ENCODE measurements around the gene NELFA. TPM values are rescaled to one million over a fixed set of nuclear protein-coding genes. Genes with fewer than 3 reads are reported as not detected.

The NELFA gene
- total RNA-seq, 1 experiment from 2014 or later: 22.6 TPM

- H3K27ac ChIP-seq (ENCODE audit: low read length): no peak overlapping the region
- H3K4me3 ChIP-seq (ENCODE audit: low read length): no peak overlapping the region
- H3K9me3 ChIP-seq (ENCODE audit: low read length): no peaks in the 10 kb centered on the region
- peaks cover 22% of the 10 kb centered on the region for H3K79me2 ChIP-seq (ENCODE audit: low read length)
- H3K9ac ChIP-seq (ENCODE audit: low read length): no peak overlapping the region
- no peak overlapping the region for H2AFZ ChIP-seq (ENCODE audit: low read length)
- no peak for DNase-seq
- no peak overlapping the region for H3K4me2 ChIP-seq (ENCODE audit: low read depth, low read length, poor library complexity, severe bottlenecking)
- H3K36me3 ChIP-seq (ENCODE audit: insufficient read depth, low read length): peaks cover 38% of the 10 kb centered on the region
- no peaks in the 10 kb centered on the region for H4K20me1 ChIP-seq (ENCODE audit: insufficient read depth, low read depth, low read length)
- H3K9me2 ChIP-seq (replicated peaks; ENCODE audit: insufficient read depth, low read length): no peaks in the 10 kb centered on the region
- H3K4me1 ChIP-seq (ENCODE audit: low read length): no peaks in the 10 kb centered on the region
- H3K27me3 ChIP-seq (ENCODE audit: low read length): no peaks in the 10 kb centered on the region
Measured at GRCh38 chr4:1945124-1945895, 63.5 kb downstream of the NELFA start.

- H3K4me3 ChIP-seq (ENCODE audit: low read length): no peak overlapping the region
- H3K4me1 ChIP-seq (ENCODE audit: low read length): no peaks in the 10 kb centered on the region
- no peaks in the 10 kb centered on the region for H3K9me2 ChIP-seq (replicated peaks; ENCODE audit: insufficient read depth, low read length)
- H3K27me3 ChIP-seq (ENCODE audit: low read length): no peaks in the 10 kb centered on the region
- no peak for DNase-seq
- H4K20me1 ChIP-seq (ENCODE audit: insufficient read depth, low read depth, low read length): no peaks in the 10 kb centered on the region
- H3K27ac ChIP-seq (ENCODE audit: low read length): no peak overlapping the region
- H2AFZ ChIP-seq (ENCODE audit: low read length): no peak overlapping the region
- peaks cover 22% of the 10 kb centered on the region for H3K79me2 ChIP-seq (ENCODE audit: low read length)
- no peak overlapping the region for H3K9ac ChIP-seq (ENCODE audit: low read length)
- H3K4me2 ChIP-seq (ENCODE audit: low read depth, low read length, poor library complexity, severe bottlenecking): no peak overlapping the region
- no peaks in the 10 kb centered on the region for H3K9me3 ChIP-seq (ENCODE audit: low read length)
- H3K36me3 ChIP-seq (ENCODE audit: insufficient read depth, low read length): peaks cover 46% of the 10 kb centered on the region
Measured at GRCh38 chr4:1943928-1944327, 64.8 kb downstream of the NELFA start.

- H3K9me3 ChIP-seq (ENCODE audit: low read length): no peaks in the 10 kb centered on the region
- H3K4me1 ChIP-seq (ENCODE audit: low read length): no peaks in the 10 kb centered on the region
- H3K4me3 ChIP-seq (ENCODE audit: low read length): no peak overlapping the region
- no peaks in the 10 kb centered on the region for H4K20me1 ChIP-seq (ENCODE audit: insufficient read depth, low read depth, low read length)
- H2AFZ ChIP-seq (ENCODE audit: low read length): no peak overlapping the region
- H3K27ac ChIP-seq (ENCODE audit: low read length): no peak overlapping the region
- H3K79me2 ChIP-seq (ENCODE audit: low read length): peaks cover 22% of the 10 kb centered on the region
- H3K27me3 ChIP-seq (ENCODE audit: low read length): no peaks in the 10 kb centered on the region
- no peak overlapping the region for H3K9ac ChIP-seq (ENCODE audit: low read length)
- no peak overlapping the region for H3K4me2 ChIP-seq (ENCODE audit: low read depth, low read length, poor library complexity, severe bottlenecking)
- H3K9me2 ChIP-seq (replicated peaks; ENCODE audit: insufficient read depth, low read length): no peaks in the 10 kb centered on the region
- H3K36me3 ChIP-seq (ENCODE audit: insufficient read depth, low read length): peaks cover 57% of the 10 kb centered on the region
- no peak for DNase-seq
Measured at GRCh38 chr4:1940566-1940965, 68.2 kb downstream of the NELFA start.

GRCh38 chr4:1939664-1940509, 68.9 kb downstream of the NELFA start:
- Histone ChIP-seq H3K79me2 (ENCODE audit: low read length) (peaks cover 26% of the 10 kb centered on the region), H3K9me2 (replicated peaks; ENCODE audit: insufficient read depth, low read length) (no peaks in the 10 kb centered on the region), H3K36me3 (ENCODE audit: insufficient read depth, low read length) (peaks cover 62% of the 10 kb centered on the region), H3K4me1 (ENCODE audit: low read length) (no peaks in the 10 kb centered on the region), H2AFZ (ENCODE audit: low read length) (no peak overlapping the region), H3K4me3 (ENCODE audit: low read length) (no peak overlapping the region), H3K9me3 (ENCODE audit: low read length) (no peaks in the 10 kb centered on the region), H3K27ac (ENCODE audit: low read length) (no peak overlapping the region), H3K27me3 (ENCODE audit: low read length) (no peaks in the 10 kb centered on the region), H3K4me2 (ENCODE audit: low read depth, low read length, poor library complexity, severe bottlenecking) (no peak overlapping the region), H4K20me1 (ENCODE audit: insufficient read depth, low read depth, low read length) (no peaks in the 10 kb centered on the region), H3K9ac (ENCODE audit: low read length) (no peak overlapping the region)
- DNase-seq: no peak

- Histone ChIP-seq H3K4me3 (ENCODE audit: low read length) (no peak overlapping the region), H3K27me3 (ENCODE audit: low read length) (no peaks in the 10 kb centered on the region), H3K4me1 (ENCODE audit: low read length) (no peaks in the 10 kb centered on the region), H3K9me3 (ENCODE audit: low read length) (no peaks in the 10 kb centered on the region), H2AFZ (ENCODE audit: low read length) (no peak overlapping the region), H3K27ac (ENCODE audit: low read length) (no peak overlapping the region), H3K79me2 (ENCODE audit: low read length) (peaks cover 23% of the 10 kb centered on the region), H3K9ac (ENCODE audit: low read length) (no peak overlapping the region), H4K20me1 (ENCODE audit: insufficient read depth, low read depth, low read length) (no peaks in the 10 kb centered on the region), H3K9me2 (replicated peaks; ENCODE audit: insufficient read depth, low read length) (no peaks in the 10 kb centered on the region), H3K4me2 (ENCODE audit: low read depth, low read length, poor library complexity, severe bottlenecking) (no peak overlapping the region), H3K36me3 (ENCODE audit: insufficient read depth, low read length) (peaks cover 55% of the 10 kb centered on the region)
- DNase-seq: no peak
Measured at GRCh38 chr4:1938027-1938426, 70.7 kb downstream of the NELFA start.

- no peaks in the 10 kb centered on the region for H3K9me2 ChIP-seq (replicated peaks; ENCODE audit: insufficient read depth, low read length)
- H3K27ac ChIP-seq (ENCODE audit: low read length): no peak overlapping the region
- no peak overlapping the region for H3K4me3 ChIP-seq (ENCODE audit: low read length)
- no peak for DNase-seq
- H3K27me3 ChIP-seq (ENCODE audit: low read length): no peaks in the 10 kb centered on the region
- no peaks in the 10 kb centered on the region for H3K4me1 ChIP-seq (ENCODE audit: low read length)
- no peak overlapping the region for H3K4me2 ChIP-seq (ENCODE audit: low read depth, low read length, poor library complexity, severe bottlenecking)
- H3K9ac ChIP-seq (ENCODE audit: low read length): no peak overlapping the region
- H3K36me3 ChIP-seq (ENCODE audit: insufficient read depth, low read length): peaks cover 51% of the 10 kb centered on the region
- H4K20me1 ChIP-seq (ENCODE audit: insufficient read depth, low read depth, low read length): no peaks in the 10 kb centered on the region
- no peaks in the 10 kb centered on the region for H3K9me3 ChIP-seq (ENCODE audit: low read length)
- H3K79me2 ChIP-seq (ENCODE audit: low read length): peaks cover 22% of the 10 kb centered on the region
- no peak overlapping the region for H2AFZ ChIP-seq (ENCODE audit: low read length)
Measured at GRCh38 chr4:1937550-1937949, 71.2 kb downstream of the NELFA start.

GRCh38 chr4:1933700-1934099, 75.1 kb downstream of the NELFA start:
- H3K9me2 ChIP-seq (replicated peaks; ENCODE audit: insufficient read depth, low read length): no peaks in the 10 kb centered on the region
- H4K20me1 ChIP-seq (ENCODE audit: insufficient read depth, low read depth, low read length): no peaks in the 10 kb centered on the region
- H3K27ac ChIP-seq (ENCODE audit: low read length): no peak overlapping the region
- H3K79me2 ChIP-seq (ENCODE audit: low read length): peaks cover 17% of the 10 kb centered on the region
- H3K4me3 ChIP-seq (ENCODE audit: low read length): no peak overlapping the region
- H3K4me1 ChIP-seq (ENCODE audit: low read length): no peaks in the 10 kb centered on the region
- H3K9ac ChIP-seq (ENCODE audit: low read length): no peak overlapping the region
- H3K36me3 ChIP-seq (ENCODE audit: insufficient read depth, low read length): peaks cover 27% of the 10 kb centered on the region
- DNase-seq: no peak
- no peaks in the 10 kb centered on the region for H3K27me3 ChIP-seq (ENCODE audit: low read length)
- no peaks in the 10 kb centered on the region for H3K9me3 ChIP-seq (ENCODE audit: low read length)
- H2AFZ ChIP-seq (ENCODE audit: low read length): no peak overlapping the region
- no peak overlapping the region for H3K4me2 ChIP-seq (ENCODE audit: low read depth, low read length, poor library complexity, severe bottlenecking)

GRCh38 chr4:1932736-1933135, 76.0 kb downstream of the NELFA start:
- DNase-seq: no peak
- Histone ChIP-seq H3K9ac (ENCODE audit: low read length) (no peak overlapping the region), H3K4me3 (ENCODE audit: low read length) (no peak overlapping the region)

More at GRCh38 chr4:1932736-1933135, 76.0 kb downstream of the NELFA start:
- H2AFZ ChIP-seq (ENCODE audit: low read length): no peak overlapping the region
- H3K4me1 ChIP-seq (ENCODE audit: low read length): no peaks in the 10 kb centered on the region
- H3K36me3 ChIP-seq (ENCODE audit: insufficient read depth, low read length): peaks cover 22% of the 10 kb centered on the region
- H4K20me1 ChIP-seq (ENCODE audit: insufficient read depth, low read depth, low read length): no peaks in the 10 kb centered on the region
- H3K9me3 ChIP-seq (ENCODE audit: low read length): no peaks in the 10 kb centered on the region
- H3K4me2 ChIP-seq (ENCODE audit: low read depth, low read length, poor library complexity, severe bottlenecking): no peak overlapping the region
- no peak overlapping the region for H3K27ac ChIP-seq (ENCODE audit: low read length)
- H3K27me3 ChIP-seq (ENCODE audit: low read length): no peaks in the 10 kb centered on the region
- H3K79me2 ChIP-seq (ENCODE audit: low read length): peaks cover 21% of the 10 kb centered on the region
- H3K9me2 ChIP-seq (replicated peaks; ENCODE audit: insufficient read depth, low read length): no peaks in the 10 kb centered on the region

Data from Karpas-422 (cell line).